Neural cell (in vitro differentiated cells): Measurements from ENCODE around the gene ABCA12. TPM values are rescaled to one million over a fixed set of nuclear protein-coding genes. Genes with fewer than 3 reads are reported as not detected.

Experiments used
- H2AFZ ChIP-seq: fragments of 200-600, 300-800 bp; sonication (generic), shearing (Covaris generic); 2 replicates; pipeline ENCODE4 v1.6.0; 2014; ENCODE audit warnings: low read depth, mild to moderate bottlenecking, antibody characterized with exemption, low read length, moderate library complexity
- H3F3A ChIP-seq: fragments of 200-600 bp; shearing (Covaris generic); 2 replicates; pipeline ENCODE4 v1.6.1; 2016; ENCODE audit warnings: mild to moderate bottlenecking, moderate library complexity, mixed read lengths, antibody characterized with exemption, low read length; ENCODE audit not compliant: insufficient read depth, poor library complexity, severe bottlenecking
- H3K27ac ChIP-seq: fragments of 200-600, 300-800 bp; sonication (generic), shearing (Covaris generic); 2 replicates; pipeline ENCODE4 v1.5.1; 2014; ENCODE audit warnings: mild to moderate bottlenecking, low read length, moderate library complexity
- H3K27me3 ChIP-seq: fragments of 300-800, 200-600 bp; sonication (generic), shearing (Covaris generic); 2 replicates; pipeline ENCODE4 v1.6.0; 2014; ENCODE audit warnings: mild to moderate bottlenecking, low read depth, low read length, moderate library complexity; ENCODE audit not compliant: insufficient read depth
- H3K36me3 ChIP-seq: fragments of 300-800, 200-600 bp; sonication (generic), shearing (Covaris generic); 2 replicates; pipeline ENCODE4 v1.5.1; 2014; ENCODE audit warnings: mild to moderate bottlenecking, antibody characterized with exemption, low read length, moderate library complexity; ENCODE audit not compliant: insufficient read depth
- H3K4me2 ChIP-seq: fragments of 300-800, 200-600 bp; sonication (generic), shearing (Covaris generic); 2 replicates; pipeline ENCODE4 v1.6.0; 2014; ENCODE audit warnings: mild to moderate bottlenecking, low read length
- H3K4me3 ChIP-seq: fragments of 300-800, 200-600 bp; sonication (generic), shearing (Covaris generic); 2 replicates; pipeline ENCODE4 v1.5.1; 2014; ENCODE audit warnings: mild to moderate bottlenecking, low read length, moderate library complexity
- H3K79me2 ChIP-seq: fragments of 200-600 bp; shearing (Covaris generic); replicated peaks from 2 replicates; pipeline ENCODE4 v1.6.0; 2014; ENCODE audit warnings: mild to moderate bottlenecking, low read length, moderate library complexity; ENCODE audit not compliant: insufficient read depth
- H3K9ac ChIP-seq: fragments of 300-800, 200-600 bp; sonication (generic), shearing (Covaris generic); 2 replicates; pipeline ENCODE4 v1.6.1; 2016; ENCODE audit warnings: mild to moderate bottlenecking, low read length, mixed read lengths
- H3K9me2 ChIP-seq: fragments of 200-600 bp; shearing (Covaris generic); 2 replicates; pipeline ENCODE4 v1.6.1; 2016; ENCODE audit warnings: mild to moderate bottlenecking, low read length, mixed read lengths; ENCODE audit not compliant: insufficient read depth
- H3K9me3 ChIP-seq: fragments of 200-600, 300-800 bp; sonication (generic), shearing (Covaris generic); 2 replicates; pipeline ENCODE4 v1.6.1; 2016; ENCODE audit warnings: mild to moderate bottlenecking, mixed run types, low read length, moderate library complexity, mixed read lengths
- H4K20me1 ChIP-seq: fragments of 200-600 bp; shearing (Covaris generic); 2 replicates; pipeline ENCODE4 v1.6.1; 2016; ENCODE audit warnings: mild to moderate bottlenecking, mixed run types; ENCODE audit not compliant: insufficient read depth
- CTCF ChIP-seq: fragments of 450-650 bp; IDR thresholded peaks from 2 replicates; pipeline ENCODE4 v1.5.1; 2014; ENCODE audit warnings: antibody characterized with exemption, mild to moderate bottlenecking, moderate library complexity; ENCODE audit not compliant: poor library complexity, severe bottlenecking
- EP300 ChIP-seq: fragments of 450-650 bp; conservative IDR thresholded peaks from 2 replicates; pipeline ENCODE4 v1.6.1; 2014; ENCODE audit warnings: antibody characterized with exemption, mild to moderate bottlenecking, moderate library complexity; ENCODE audit not compliant: poor library complexity, severe bottlenecking
- EZH2 ChIP-seq: fragments of 200-600, 300-800 bp; shearing (Covaris generic), sonication (generic); IDR thresholded peaks from 2 replicates; pipeline ENCODE4 v1.6.1; 2014; ENCODE audit warnings: antibody characterized with exemption, low read length, borderline replicate concordance, mild to moderate bottlenecking; ENCODE audit not compliant: insufficient read depth, poor library complexity, severe bottlenecking
- MXI1 ChIP-seq: fragments of 450-650 bp; conservative IDR thresholded peaks from 2 replicates; pipeline ENCODE4 v1.6.1; 2014; ENCODE audit warnings: antibody characterized with exemption, mild to moderate bottlenecking; ENCODE audit not compliant: poor library complexity, severe bottlenecking
- POLR2AphosphoS5 ChIP-seq: IDR thresholded peaks from 2 replicates; pipeline ENCODE4 v1.6.1; 2012
- RAD21 ChIP-seq: fragments of 450-650 bp; conservative IDR thresholded peaks from 2 replicates; pipeline ENCODE4 v1.6.1; 2014; ENCODE audit warnings: antibody characterized with exemption, mild to moderate bottlenecking, moderate library complexity
- REST ChIP-seq: IDR thresholded peaks from 2 replicates; pipeline ENCODE4 v1.6.1; 2012; ENCODE audit warnings: borderline replicate concordance
- SMC3 ChIP-seq: fragments of 450-650 bp; conservative IDR thresholded peaks from 2 replicates; pipeline ENCODE4 v1.6.1; 2014; ENCODE audit warnings: antibody characterized with exemption, mild to moderate bottlenecking, moderate library complexity; ENCODE audit not compliant: poor library complexity
- TAF1 ChIP-seq: IDR thresholded peaks from 2 replicates; pipeline ENCODE4 v1.6.1; 2012; ENCODE audit warnings: low read depth
- polyA plus RNA-seq: library from polyadenylated mRNA; depleted of rRNA; stranded (reverse); fragments of >200 nt; gene quantifications from 2 replicates; pipeline ENCODE4 v1.2.3, GENCODE V29; 2014

The ABCA12 gene
- polyA plus RNA-seq, 1 donor from 2014 or later, result not detected

GRCh38 chr2:214904176-214904575 is 234.2 kb downstream of the ABCA12 start:
- no peaks in the 10 kb centered on the region for H3K36me3 ChIP-seq
- no peak overlapping the region for H3K4me2 ChIP-seq
- no peaks in the 10 kb centered on the region for H3F3A ChIP-seq
- no peaks in the 10 kb centered on the region for H4K20me1 ChIP-seq
- H3K9ac ChIP-seq, result no peak overlapping the region
- H3K27ac ChIP-seq, result no peak overlapping the region
- H2AFZ ChIP-seq, result no peak overlapping the region
- no peak overlapping the region for H3K4me3 ChIP-seq
- TF ChIP-seq EP300, result no peak
- H3K79me2 ChIP-seq, result no peaks in the 10 kb centered on the region
- no peaks in the 10 kb centered on the region for H3K27me3 ChIP-seq
- no peaks in the 10 kb centered on the region for H3K9me3 ChIP-seq
- H3K9me2 ChIP-seq, result no peaks in the 10 kb centered on the region

- Histone ChIP-seq H3K9me3 (no peaks in the 10 kb centered on the region), H3K9me2 (no peaks in the 10 kb centered on the region), H3K27ac (no peak overlapping the region), H3K4me2 (no peak overlapping the region), H4K20me1 (no peaks in the 10 kb centered on the region), H3K79me2 (no peaks in the 10 kb centered on the region), H3K9ac (no peak overlapping the region), H3K36me3 (no peaks in the 10 kb centered on the region), H3F3A (no peaks in the 10 kb centered on the region), H2AFZ (no peak overlapping the region), H3K27me3 (no peaks in the 10 kb centered on the region), H3K4me3 (no peak overlapping the region)
- TF ChIP-seq POLR2AphosphoS5, result no peak
- no peak for TF ChIP-seq REST
- TF ChIP-seq RAD21, result no peak
- TF ChIP-seq SMC3, result no peak
- TF ChIP-seq EP300, result no peak
- no peak for TF ChIP-seq CTCF
- TF ChIP-seq EZH2, result no peak
- no peak for TF ChIP-seq TAF1
- no peak for TF ChIP-seq MXI1
These were observed 236.1 kb downstream of the ABCA12 start for GRCh38 chr2:214902286-214902685.

- Histone ChIP-seq H3K4me2 (no peak overlapping the region), H3K9me2 (no peaks in the 10 kb centered on the region), H3K36me3 (no peaks in the 10 kb centered on the region), H3K9ac (no peak overlapping the region), H3K4me3 (no peak overlapping the region), H3F3A (no peaks in the 10 kb centered on the region), H3K27ac (no peak overlapping the region), H3K9me3 (no peaks in the 10 kb centered on the region), H3K79me2 (no peaks in the 10 kb centered on the region), H4K20me1 (no peaks in the 10 kb centered on the region), H2AFZ (no peak overlapping the region), H3K27me3 (no peaks in the 10 kb centered on the region)
- no peak for TF ChIP-seq REST
- TF ChIP-seq CTCF, result no peak
- no peak for TF ChIP-seq SMC3
- no peak for TF ChIP-seq EP300
- no peak for TF ChIP-seq TAF1
- TF ChIP-seq EZH2, result no peak
- TF ChIP-seq RAD21, result no peak
- no peak for TF ChIP-seq POLR2AphosphoS5
- TF ChIP-seq MXI1, result no peak
These were observed 238.7 kb downstream of the ABCA12 start for GRCh38 chr2:214899751-214900150.
